C4-2B (cell line): ENCODE measurements around the gene EYA4.

ENCODE experiments used
- CTCF ChIP-seq: fragments of 450-650 bp; conservative IDR thresholded peaks from 2 replicates; pipeline ENCODE4 v1.5.1; 2017; ENCODE audit warnings: mild to moderate bottlenecking
- ZFX ChIP-seq: fragments of 450-650 bp; IDR thresholded peaks from 2 replicates; pipeline ENCODE4 v1.6.1; 2017

GRCh38 chr6:133396984-133397348 is 155.8 kb downstream of the EYA4 start:
- TF ChIP-seq CTCF (no peak), ZFX (no peak)
